Activated CD8-positive, alpha-beta memory T cell treated with anti-CD3 and anti-CD28 coated beads for 1 hour (primary cell): ENCODE results near the gene FGF16.
"Not testable (repeated sequence)": the region's sequence is repeated elsewhere in the genome, so short reads cannot be mapped to it uniquely, and the experiment has no call there.

Source experiments
- DNase-seq, 2 donors: peaks; one replicate each; pipeline ENCODE4 v3.0.0-alpha.2; 2020; ENCODE audit warnings: low read depth in 1 of 2; ENCODE audit errors: extremely low read depth in 1 of 2

FGF16 gene

GRCh38 chrX:77446908-77447652 is at the start of gene FGF16:
Gene FGF16, plus strand, starts transcription at chrX:77447389. Its CDS starts 286 bp downstream, at chrX:77447675.
- no peak for DNase-seq

- DNase-seq: no peak
Observed at GRCh38 chrX:77398330-77398954, 48.7 kb upstream of the FGF16 start.

DNA sequence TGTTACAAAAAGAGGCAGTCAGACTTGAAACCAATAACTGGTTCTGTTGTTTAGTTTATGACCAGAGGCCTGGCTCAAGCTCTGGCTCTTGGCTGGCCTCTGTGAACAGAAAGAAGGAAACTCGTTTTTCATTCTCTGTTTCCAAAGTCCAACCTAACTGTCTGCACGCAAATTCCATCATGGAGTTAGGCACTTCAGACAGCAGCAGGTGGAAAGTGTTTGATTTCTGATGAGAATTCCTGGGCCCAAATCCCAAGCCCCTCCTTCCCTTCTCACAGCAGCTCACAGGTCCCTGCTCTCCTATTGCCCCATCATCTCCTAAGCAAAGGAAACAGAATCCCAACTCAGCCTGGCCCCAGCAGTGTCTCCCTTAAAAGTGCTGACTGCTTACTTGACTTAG is 42.8 kb upstream of the FGF16 start:
- no peak for DNase-seq

DNA sequence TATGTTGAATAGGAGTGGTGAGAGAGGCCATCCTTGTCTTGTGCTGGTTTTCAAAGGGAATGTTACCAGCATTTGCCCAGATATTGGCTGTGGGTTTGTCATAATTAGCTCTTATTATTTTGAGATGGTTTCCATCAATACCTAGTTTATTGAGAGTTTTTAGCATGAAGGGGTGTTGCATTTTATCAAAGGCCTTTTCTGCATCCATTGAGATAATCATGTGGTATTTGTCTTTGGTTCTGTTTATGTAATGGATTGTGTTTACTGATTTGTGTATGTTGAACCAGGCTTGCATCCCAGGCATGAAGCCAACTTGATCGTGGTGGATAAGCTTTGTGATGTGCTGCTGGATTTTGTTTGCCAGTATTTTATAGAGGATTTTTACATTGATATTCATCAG is 39.4 kb upstream of the FGF16 start:
- DNase-seq: not testable (repeated sequence)

DNA sequence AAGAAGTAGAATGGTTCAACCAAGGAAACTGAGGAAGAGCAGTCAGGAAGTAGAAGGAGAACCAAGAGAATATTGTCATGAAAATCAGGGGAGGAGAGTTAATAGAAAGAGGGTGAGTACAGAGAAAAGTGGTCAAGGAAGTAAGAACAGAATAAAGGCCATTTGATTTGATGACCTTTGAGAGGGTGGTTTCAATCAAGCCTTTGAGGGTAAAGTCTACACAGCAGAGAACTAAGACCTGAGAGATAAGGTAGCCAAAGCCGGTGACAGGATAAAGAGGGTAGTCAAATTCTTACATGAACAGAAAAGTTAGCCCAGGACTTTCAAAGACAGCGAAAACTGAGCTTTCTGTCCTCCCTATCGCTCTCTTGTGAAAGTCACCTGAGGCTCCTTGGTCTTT is 34.6 kb upstream of the FGF16 start:
- no peak for DNase-seq

DNA sequence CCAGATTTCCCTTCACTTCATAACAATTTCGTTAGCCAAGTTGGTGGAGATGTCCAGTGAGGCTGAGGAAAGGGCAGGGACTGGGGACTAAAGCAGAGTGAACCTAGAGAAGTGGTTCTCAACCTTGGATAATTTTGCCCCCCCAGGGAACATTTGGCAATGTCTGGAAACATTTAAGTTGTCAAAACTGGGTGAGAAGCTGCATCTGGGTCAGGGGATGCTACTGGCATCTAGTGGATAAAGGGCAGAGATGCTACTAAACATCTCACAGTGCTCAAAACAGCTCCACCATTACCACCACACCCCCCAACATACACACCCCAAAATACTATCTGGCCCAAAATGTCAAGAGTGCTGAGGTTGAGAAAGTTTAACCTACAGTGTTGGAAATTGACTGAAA is 32.0 kb upstream of the FGF16 start:
- DNase-seq: no peak

GRCh38 chrX:77415882-77416281 is 31.3 kb upstream of the FGF16 start:
- DNase-seq: no peak

GRCh38 chrX:77422891-77423648 is 24.1 kb upstream of the FGF16 start:
- DNase-seq: no peak

DNA sequence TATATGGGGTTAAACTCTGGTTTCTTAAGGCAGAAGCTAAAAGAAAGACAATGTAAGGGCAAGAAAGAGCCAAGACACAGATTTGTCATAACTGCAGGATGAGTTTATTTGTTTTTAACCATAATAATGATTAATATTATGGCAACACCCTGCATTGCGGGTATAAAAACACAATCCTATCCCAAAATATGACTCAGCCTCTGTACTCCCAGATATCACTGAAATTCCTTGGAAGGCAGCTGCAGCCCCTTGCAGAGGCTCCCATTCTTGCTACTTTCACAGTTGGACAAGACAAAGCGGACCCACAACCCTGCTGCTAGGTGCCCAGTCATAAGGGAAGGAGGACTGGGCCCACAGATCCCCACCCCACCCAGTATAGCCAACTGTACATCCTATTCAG is 20.4 kb upstream of the FGF16 start:
- no peak for DNase-seq

DNA sequence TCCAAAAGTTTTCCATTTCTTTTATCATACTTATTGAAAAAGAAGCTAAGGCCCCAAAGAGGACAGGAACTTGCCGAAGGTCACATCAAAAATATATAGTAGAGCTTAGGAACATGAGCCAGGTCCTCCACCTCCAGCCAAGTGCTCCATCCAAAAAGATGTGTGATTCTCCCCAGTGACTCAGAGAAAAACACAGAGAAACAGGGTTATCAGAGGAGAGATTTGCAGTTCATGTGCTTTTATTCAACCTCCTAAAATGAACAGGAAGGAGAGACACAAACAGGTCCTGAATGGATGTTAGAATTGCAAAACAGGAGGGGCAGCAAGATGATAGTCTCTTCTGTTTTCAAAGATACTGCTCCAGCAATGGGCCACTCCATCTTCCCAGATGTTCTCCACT is 19.6 kb upstream of the FGF16 start:
- no peak for DNase-seq

DNA sequence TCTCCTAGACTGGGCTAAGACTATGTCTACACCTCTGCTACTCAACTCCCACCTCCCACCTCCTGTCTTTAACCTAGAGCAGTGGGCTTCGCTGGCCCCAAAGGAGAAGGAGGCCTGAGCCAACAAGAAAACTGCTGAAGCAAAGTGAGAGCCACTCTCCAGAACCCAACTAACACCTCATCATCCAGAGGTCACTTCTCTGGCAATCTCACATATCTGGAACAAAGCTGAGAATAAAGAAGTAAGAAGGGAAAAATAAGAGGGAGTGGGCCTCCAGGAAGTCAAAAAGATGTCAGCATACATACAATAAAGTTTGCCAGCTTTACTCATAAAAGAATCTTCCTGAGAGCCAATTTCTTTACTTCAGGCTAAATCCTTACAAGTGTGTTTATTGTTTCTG is 18.6 kb upstream of the FGF16 start:
- no peak for DNase-seq

DNA sequence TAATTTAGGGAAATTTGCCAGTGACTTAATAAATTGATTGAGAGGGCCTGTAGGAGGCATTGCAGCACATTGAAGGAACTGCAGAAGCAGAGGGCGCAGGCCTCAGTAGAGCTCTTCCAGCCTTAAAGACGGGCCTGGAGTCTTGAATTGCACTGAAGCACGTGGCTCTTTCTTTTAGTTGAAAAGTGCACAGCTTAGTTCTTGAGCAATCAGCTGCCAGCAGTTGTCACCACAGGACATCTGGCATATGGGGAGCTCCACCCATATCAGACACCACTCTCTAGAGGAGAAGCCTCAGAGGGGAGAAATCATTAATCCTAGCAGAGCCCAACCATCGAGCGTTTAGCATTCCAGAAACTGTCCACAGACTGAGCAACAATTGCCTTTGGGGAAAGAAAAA is 16.0 kb upstream of the FGF16 start:
- no peak for DNase-seq

DNA sequence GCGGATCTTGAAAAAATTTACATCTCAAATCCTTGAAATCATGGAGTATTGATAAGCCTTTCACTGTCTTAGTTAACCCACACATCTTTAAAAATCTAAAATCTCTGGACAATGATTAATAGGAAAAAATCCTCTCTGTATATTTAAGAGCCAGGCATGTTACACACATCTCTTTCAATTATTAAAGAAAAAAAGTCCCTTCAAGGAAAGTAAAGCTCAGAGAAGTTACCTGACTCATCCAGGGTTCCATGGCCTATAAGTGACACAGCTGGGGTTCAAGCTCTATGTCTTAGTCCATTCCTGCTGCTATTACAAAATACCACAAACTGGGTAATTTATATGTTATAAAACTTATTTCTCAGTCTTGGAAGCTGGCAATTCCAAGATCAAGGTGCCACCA is 14.2 kb upstream of the FGF16 start:
- DNase-seq: no peak

DNA sequence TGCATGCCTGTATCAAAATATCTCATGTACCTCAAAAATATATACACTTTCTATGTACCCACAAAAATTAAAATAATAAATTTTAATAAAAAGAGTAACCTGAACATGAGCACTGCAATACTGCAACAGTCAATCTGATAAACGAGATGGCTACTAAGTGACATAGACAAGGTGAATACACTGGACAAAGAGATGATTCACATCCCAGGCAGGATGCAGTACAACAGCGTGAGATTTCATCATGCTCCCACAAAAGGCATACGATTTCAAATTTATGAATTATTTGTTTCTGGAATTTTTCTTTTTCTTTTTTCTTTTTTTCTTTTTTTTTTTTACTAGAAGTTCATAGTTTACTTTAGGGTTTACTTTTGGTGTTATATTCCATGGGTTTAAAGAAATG is 12.2 kb upstream of the FGF16 start:
- DNase-seq: no peak

GRCh38 chrX:77436271-77436670 is 10.9 kb upstream of the FGF16 start:
- no peak for DNase-seq

DNA sequence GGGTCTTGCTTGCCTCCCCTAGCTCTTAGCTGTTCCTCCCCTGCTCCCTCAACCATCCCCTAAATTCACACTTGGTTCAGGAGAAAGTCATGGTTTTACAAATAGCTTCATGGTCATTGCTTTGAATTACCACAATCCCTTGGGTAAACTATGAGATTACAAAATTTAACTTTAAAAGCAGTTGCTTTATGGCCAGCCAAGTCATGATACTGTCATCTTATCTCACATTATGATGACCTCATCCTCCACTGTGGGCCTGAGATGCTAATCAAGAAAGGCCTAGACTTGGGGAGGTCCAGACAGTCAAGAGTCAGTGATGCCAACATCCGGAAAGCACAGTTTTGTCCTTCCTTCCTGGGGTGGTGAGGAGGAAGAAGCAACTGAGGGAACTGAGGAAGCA is 10.5 kb upstream of the FGF16 start:
- no peak for DNase-seq

GRCh38 chrX:77440330-77440729 is 6.9 kb upstream of the FGF16 start:
- no peak for DNase-seq

GRCh38 chrX:77441033-77441432 is 6.2 kb upstream of the FGF16 start:
- DNase-seq: no peak

- no peak for DNase-seq
Observed at GRCh38 chrX:77441479-77441878, 5.7 kb upstream of the FGF16 start.

DNA sequence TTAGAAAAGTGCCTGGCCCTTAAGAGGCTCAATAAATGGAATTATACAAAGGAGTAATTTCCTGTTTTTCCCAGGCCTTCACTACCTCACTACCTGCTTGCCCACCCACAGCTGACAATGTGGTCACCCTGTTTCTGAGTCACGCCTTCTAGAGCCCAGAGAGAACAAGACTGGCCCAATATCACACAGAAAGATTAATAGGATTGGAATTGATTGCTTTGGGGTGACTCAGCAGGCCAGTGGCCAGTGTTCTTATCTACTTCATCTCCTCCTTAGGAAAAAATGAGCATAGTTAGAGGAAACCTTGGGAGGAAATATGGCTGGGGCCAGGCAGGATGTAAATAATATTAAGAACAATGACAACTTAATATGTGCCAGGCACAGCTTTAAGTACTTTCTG is 4.5 kb upstream of the FGF16 start:
- no peak for DNase-seq

DNA sequence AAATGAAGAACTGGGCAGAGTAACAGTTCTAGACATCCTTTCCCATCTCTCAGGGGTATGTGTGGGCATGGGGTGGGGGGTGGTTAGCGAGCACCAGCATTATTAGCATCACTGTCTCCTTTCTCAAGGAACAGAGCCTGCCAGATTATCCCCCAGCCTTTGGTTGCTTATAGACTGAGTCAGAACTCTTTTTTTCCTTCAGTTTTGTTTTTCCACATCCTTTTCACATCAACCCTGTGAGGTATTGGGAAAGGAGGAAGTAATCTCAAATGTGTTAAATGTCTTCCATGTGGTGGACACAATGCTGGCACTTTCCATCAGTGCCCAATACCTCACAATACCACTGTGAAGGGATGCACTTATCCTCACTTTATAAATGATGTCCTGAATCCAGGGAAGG is 3.1 kb upstream of the FGF16 start:
- DNase-seq: no peak

DNA sequence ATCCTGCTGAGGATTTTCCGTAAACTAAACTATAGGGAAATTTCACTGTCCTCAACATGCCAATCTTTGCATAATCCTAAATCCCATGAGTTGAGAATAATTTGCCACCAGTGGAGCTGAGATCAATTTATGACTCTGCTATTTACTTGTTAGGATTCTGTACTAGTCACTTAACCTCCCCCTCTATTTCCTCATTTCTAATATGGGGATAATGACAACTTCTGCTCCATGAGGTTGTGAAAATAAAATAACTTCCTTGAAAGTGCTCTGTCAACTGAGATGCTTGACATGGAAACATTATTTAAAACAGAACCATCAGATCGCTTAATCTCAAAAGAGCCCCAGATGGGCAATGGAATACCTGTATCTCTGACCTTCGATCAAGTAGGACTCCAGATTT is 2.6 kb upstream of the FGF16 start:
- DNase-seq: no peak
